IPS-15b (cell line): ENCODE results near the gene MND1.
A peak's percentile ranks its signal among the peaks of the same experiment; 100 is the strongest.

ENCODE experiments used
- H3K27me3 ChIP-seq: one replicate; pipeline ENCODE4 v1.6.1; 2013; ENCODE audit warnings: low read length; ENCODE audit not compliant: control insufficient read depth, insufficient read depth
- H3K36me3 ChIP-seq: one replicate; pipeline ENCODE4 v1.6.1; 2013; ENCODE audit warnings: low read length; ENCODE audit not compliant: control insufficient read depth, insufficient read depth
- H3K4me1 ChIP-seq: one replicate; pipeline ENCODE4 v1.6.1; 2013; ENCODE audit warnings: mild to moderate bottlenecking, low read length; ENCODE audit not compliant: control insufficient read depth, insufficient read depth
- H3K4me3 ChIP-seq: one replicate; pipeline ENCODE4 v1.5.1; 2013; ENCODE audit warnings: low read depth, low read length
- H3K9ac ChIP-seq: one replicate; pipeline ENCODE4 v1.6.1; 2013; ENCODE audit warnings: low read depth, mild to moderate bottlenecking, low read length
- H3K9me3 ChIP-seq: one replicate; pipeline ENCODE4 v1.6.1; 2013; ENCODE audit warnings: mild to moderate bottlenecking, low read length; ENCODE audit not compliant: control insufficient read depth, insufficient read depth

The MND1 gene

DNA sequence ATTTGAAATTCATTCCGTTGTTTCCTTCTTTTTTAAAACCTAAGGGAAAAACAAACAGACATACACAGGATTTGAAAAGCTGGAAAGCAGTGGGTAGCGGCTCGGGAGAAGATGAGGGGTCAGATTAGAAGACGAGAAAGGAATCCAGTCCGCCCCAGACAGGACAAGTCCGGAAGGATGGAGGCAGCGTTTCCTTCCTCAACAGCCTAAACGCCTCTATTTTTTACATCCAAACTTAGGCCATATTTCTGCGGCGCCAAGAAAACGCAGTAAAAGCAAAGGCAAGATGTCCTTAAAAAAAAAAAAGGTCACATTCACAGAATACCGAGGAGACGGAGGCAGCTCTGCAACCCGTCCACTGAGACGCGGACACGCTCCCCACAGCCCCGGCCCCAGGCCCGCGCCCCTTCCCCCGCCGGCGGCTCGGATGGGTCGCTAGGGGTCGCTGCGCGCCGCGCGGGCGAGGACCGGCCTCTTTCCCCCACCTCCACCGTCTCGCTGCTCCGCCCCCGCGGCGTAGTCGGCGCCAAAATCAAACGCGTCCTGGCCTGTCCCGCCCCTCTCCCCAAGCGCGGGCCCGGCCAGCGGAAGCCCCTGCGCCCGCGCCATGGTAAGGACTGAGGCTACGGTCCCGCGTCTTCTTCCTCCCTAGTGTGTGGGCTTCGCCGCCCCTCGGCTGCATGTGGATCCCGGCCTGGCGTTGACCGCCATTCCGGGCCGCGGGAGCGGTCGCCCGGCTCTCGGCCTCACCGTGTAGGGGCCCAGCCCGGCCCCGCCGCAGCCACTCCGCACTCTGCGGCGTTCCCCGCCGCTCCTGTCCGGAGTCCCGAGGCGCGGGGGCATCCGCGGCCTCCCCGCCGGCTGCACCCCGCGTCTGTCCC, at the start of gene MND1:
TSS of gene MND1 (plus strand) at position 558 of the 881 bp plus-strand sequence. CDS start at position 608, 50 bp downstream.
- Histone ChIP-seq H3K36me3 (no peaks in the 10 kb centered on the region), H3K4me1 (no peaks in the 10 kb centered on the region), H3K9ac (peak within 1 kb of the TSS; percentile 96), H3K9me3 (no peaks in the 10 kb centered on the region), H3K4me3 (peak within 1 kb of the TSS; percentile 81), H3K27me3 (no peaks in the 10 kb centered on the region)

GRCh38 chr4:153295131-153295755, 49.2 kb upstream of the MND1 start:
- Histone ChIP-seq H3K4me3 (no peak overlapping the region), H3K9me3 (no peaks in the 10 kb centered on the region), H3K27me3 (no peaks in the 10 kb centered on the region), H3K9ac (no peak overlapping the region), H3K36me3 (peaks cover 16% of the 10 kb centered on the region), H3K4me1 (peaks cover 5% of the 10 kb centered on the region)

GRCh38 chr4:153296040-153296823, 48.3 kb upstream of the MND1 start:
- H3K4me1 ChIP-seq: peaks cover 5% of the 10 kb centered on the region
- peaks cover 16% of the 10 kb centered on the region for H3K36me3 ChIP-seq
- H3K4me3 ChIP-seq: no peak overlapping the region

GRCh38 chr4:153297116-153297515, 47.4 kb upstream of the MND1 start:
- peaks cover 16% of the 10 kb centered on the region for H3K36me3 ChIP-seq
- H3K4me1 ChIP-seq: peaks cover 5% of the 10 kb centered on the region
- H3K9me3 ChIP-seq: no peaks in the 10 kb centered on the region
- no peaks in the 10 kb centered on the region for H3K27me3 ChIP-seq
- no peak overlapping the region for H3K4me3 ChIP-seq
- no peak overlapping the region for H3K9ac ChIP-seq

More at GRCh38 chr4:153296040-153296823, 48.3 kb upstream of the MND1 start:
- no peaks in the 10 kb centered on the region for H3K9me3 ChIP-seq
- H3K27me3 ChIP-seq: no peaks in the 10 kb centered on the region
- H3K9ac ChIP-seq: no peak overlapping the region

- Histone ChIP-seq H3K9ac (no peak overlapping the region), H3K4me1 (no peaks in the 10 kb centered on the region), H3K36me3 (peaks cover under 1% of the 10 kb centered on the region), H3K27me3 (no peaks in the 10 kb centered on the region), H3K4me3 (no peak overlapping the region), H3K9me3 (no peaks in the 10 kb centered on the region)
These were observed 33.7 kb upstream of the MND1 start for GRCh38 chr4:153310793-153311192.

DNA sequence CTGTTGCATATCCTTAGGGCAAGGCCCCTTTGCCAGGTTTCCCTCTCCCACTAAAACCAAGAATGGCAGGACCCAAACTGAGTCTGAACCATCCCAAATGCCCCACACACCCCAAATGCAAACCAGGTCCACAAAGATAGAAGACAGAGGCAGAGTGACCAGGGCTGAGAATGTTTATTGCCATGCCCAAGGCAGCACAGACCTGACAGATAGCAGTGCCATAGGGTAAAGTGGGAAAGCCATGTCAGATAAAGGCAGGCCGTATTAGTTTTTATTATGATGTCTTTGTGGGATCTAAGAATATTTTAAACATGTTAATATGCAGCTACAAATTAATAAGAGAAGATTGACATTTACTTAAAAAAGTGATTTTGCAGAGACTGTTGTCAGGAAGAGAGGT, 29.6 kb upstream of the MND1 start:
- no peaks in the 10 kb centered on the region for H3K4me1 ChIP-seq
- peaks cover 3% of the 10 kb centered on the region for H3K36me3 ChIP-seq
- H3K4me3 ChIP-seq: no peak overlapping the region
- no peak overlapping the region for H3K9ac ChIP-seq
- H3K27me3 ChIP-seq: no peaks in the 10 kb centered on the region
- no peaks in the 10 kb centered on the region for H3K9me3 ChIP-seq

DNA sequence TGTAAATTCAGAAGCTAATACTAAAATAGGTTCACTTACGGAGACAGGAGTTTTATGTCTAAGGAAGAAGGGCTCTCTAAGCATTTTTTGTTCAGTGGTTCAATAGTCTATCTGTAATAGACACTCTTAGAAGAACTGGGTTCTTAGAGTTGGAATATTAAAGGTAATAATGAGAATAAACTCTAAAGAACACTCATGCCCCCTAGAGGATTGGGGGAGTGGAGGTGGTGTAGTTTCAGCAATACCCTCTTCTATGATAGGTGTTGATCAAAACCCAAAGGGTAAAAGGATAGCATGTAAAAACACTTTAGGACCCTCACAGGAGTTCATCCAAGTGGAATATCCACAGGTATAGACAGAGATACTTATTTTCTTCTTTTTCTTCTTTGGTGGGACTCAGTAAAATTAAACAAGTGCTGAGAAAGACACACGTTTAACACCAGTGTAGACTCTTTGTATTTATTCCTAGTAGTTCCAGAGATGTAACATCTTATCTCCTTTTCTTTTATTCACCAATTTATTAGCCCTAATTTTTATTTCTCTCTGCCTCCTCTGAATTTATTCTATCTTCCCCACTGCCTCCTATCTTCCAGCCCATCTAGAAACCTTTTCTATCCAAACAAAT, 25.7 kb upstream of the MND1 start:
- Histone ChIP-seq H3K36me3 (peaks cover 7% of the 10 kb centered on the region), H3K9me3 (no peaks in the 10 kb centered on the region), H3K4me3 (no peak overlapping the region), H3K4me1 (no peaks in the 10 kb centered on the region), H3K9ac (no peak overlapping the region), H3K27me3 (no peaks in the 10 kb centered on the region)

GRCh38 chr4:153322791-153323190, 21.7 kb upstream of the MND1 start:
- Histone ChIP-seq H3K9me3 (no peaks in the 10 kb centered on the region), H3K27me3 (no peaks in the 10 kb centered on the region), H3K9ac (no peak overlapping the region), H3K4me3 (no peak overlapping the region), H3K4me1 (no peaks in the 10 kb centered on the region), H3K36me3 (peaks cover 6% of the 10 kb centered on the region)

DNA sequence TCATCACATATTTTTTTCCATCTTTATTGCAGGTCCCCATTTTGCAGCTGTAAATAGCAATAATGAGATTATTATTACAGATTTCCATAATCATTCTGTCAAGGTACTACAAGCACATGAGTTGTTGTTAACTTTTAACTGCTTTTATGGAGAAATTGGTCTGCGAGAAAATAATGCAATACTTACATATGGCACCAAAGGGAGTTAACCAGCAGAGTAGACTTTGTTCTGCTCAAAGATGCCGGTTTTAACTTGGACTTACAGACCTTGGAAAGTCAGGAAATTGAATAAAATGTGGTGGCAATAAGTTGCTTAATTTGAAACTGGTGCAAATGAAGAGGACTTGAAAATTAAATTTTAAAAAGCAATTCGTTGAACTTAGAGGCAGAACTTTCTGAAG, 20.4 kb upstream of the MND1 start:
- no peak overlapping the region for H3K4me3 ChIP-seq
- H3K36me3 ChIP-seq: peaks cover 6% of the 10 kb centered on the region
- H3K4me1 ChIP-seq: no peaks in the 10 kb centered on the region
- H3K27me3 ChIP-seq: no peaks in the 10 kb centered on the region
- H3K9me3 ChIP-seq: no peaks in the 10 kb centered on the region
- no peak overlapping the region for H3K9ac ChIP-seq

GRCh38 chr4:153325558-153325957, 18.9 kb upstream of the MND1 start:
- Histone ChIP-seq H3K9me3 (no peaks in the 10 kb centered on the region), H3K36me3 (peaks cover 6% of the 10 kb centered on the region), H3K9ac (no peak overlapping the region), H3K27me3 (no peaks in the 10 kb centered on the region), H3K4me1 (no peaks in the 10 kb centered on the region), H3K4me3 (no peak overlapping the region)

DNA sequence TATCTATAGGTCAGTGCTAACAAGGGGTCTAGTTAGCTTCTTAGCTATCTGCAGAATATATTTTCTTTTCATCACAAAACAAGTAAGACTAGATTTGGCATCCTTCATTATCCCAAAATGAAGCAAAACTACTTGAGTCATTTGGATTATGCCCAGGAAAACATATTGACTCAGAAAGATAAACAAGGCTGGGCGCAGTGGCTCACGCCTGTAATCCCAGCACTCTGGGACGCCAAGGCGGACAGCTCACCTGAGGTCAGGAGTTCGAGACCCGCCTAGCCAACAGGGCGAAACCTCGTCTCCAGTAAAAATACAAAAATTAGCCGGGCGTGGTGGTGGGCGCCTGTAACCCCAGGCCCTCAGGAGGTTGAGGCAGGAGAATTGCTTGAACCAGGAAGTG, 18.0 kb upstream of the MND1 start:
- no peak overlapping the region for H3K4me3 ChIP-seq
- H3K36me3 ChIP-seq: peaks cover 2% of the 10 kb centered on the region
- no peaks in the 10 kb centered on the region for H3K4me1 ChIP-seq
- H3K27me3 ChIP-seq: no peaks in the 10 kb centered on the region
- no peak overlapping the region for H3K9ac ChIP-seq
- no peaks in the 10 kb centered on the region for H3K9me3 ChIP-seq
